ENCODE data around the gene MAGEB3. TPM values are rescaled to one million over a fixed set of nuclear protein-coding genes. Genes with fewer than 3 reads are reported as not detected.

Gene MAGEB3
- total RNA-seq, 1 experiment from 2014 or later: not detected

DNA sequence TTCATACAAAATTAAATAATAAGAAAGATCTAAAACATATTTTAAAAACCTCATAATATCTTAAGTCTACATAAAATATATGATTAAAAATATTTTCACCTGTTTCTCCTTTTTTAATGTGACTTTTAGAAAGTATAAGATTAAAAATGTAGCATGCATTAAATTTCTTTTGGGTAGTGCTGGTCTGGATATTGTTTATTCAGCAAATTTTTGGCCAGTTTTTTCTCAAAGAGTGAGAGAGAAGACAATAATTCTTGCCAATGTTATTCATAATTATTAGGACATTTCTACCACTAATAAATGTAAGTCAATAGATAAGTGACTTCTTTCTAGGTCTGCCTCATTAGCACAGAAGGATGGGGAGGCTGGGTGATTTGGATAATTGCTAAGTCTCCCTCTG lies 30.6 kb downstream of the MAGEB3 start:
- DNase-seq (ENCODE audit: low read depth, low spot score): no peak
- in situ Hi-C loops (cut with HindIII; ENCODE audit: low pct_unique_long_range_greater_than_20kb, low sequenced_read_pairs): no loop called here

DNA sequence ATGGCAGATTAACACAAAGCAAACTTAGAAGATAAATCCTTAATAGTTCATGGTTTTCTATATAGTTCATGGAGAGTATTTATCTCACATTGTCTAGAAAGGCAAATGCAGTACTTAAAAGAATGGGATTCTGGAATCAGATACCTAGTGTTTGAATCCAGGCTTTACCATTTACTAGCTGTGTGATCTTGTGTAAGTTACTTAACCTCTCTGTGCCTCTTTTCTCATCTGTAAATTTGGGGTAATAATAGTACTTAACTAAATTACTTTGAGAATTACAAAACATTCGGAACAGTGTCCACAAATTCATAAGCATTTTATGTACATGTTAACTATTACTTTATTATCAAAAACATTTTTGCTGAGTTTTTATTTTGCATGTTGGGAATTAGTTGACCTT lies 32.3 kb downstream of the MAGEB3 start:
- DNase-seq (ENCODE audit: low read depth, low spot score): no peak
- in situ Hi-C loops (cut with HindIII; ENCODE audit: low pct_unique_long_range_greater_than_20kb, low sequenced_read_pairs): no loop called here

DNA sequence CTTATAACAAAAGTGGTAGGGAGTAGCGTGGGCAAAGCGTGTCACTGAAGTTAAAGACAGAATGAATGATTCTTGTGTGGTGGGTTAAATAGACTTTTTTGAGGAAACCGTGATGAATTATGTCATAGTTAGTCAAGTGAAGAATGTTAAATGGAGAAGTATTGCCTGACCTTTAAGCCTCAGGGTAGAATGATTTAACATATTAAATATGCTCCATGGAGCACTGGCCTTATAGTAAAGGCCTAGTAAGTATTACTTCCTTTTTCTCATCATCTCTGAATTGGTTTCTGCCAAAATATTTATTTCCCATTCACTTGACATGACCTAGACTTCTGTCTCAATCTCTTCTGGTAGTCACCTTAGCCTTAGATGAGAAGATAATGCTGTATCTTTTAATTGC lies 40.2 kb downstream of the MAGEB3 start:
- no peak for DNase-seq (ENCODE audit: low read depth, low spot score)
- in situ Hi-C loops (cut with HindIII; ENCODE audit: low pct_unique_long_range_greater_than_20kb, low sequenced_read_pairs): no loop called here

GRCh38 chrX:30275498-30275897 lies 45.0 kb downstream of the MAGEB3 start:
- in situ Hi-C loops (cut with HindIII; ENCODE audit: low pct_unique_long_range_greater_than_20kb, low sequenced_read_pairs): no loop called here
- DNase-seq (ENCODE audit: low read depth, low spot score): peak; percentile 53

GRCh38 chrX:30278365-30278764 lies 47.9 kb downstream of the MAGEB3 start:
- in situ Hi-C loops (cut with HindIII; ENCODE audit: low pct_unique_long_range_greater_than_20kb, low sequenced_read_pairs): no loop called here
- DNase-seq (ENCODE audit: low read depth, low spot score): no peak

GRCh38 chrX:30280428-30280827 lies 50.0 kb downstream of the MAGEB3 start:
- DNase-seq (ENCODE audit: low read depth, low spot score): no peak
- in situ Hi-C loops (cut with HindIII; ENCODE audit: low pct_unique_long_range_greater_than_20kb, low sequenced_read_pairs): no loop called here

DNA sequence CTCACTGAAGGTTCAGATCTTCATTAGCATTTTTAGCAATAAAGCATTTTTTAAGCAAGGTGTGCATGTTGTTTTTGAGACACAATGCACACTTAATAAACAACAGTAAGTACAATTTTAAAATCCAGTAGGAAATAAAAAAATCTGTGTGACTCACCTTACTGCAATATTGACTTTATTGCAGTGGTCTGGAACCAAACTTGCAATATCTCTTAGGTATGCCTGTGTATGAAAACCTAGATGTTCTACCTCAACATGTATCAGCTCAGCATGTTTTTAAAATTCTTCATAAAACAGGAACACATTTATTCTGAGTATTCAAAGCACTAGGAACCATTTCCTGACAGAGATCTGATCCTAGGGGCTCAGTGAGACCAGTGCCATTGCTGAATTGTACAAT lies 52.1 kb downstream of the MAGEB3 start:
- DNase-seq (ENCODE audit: low read depth, low spot score): no peak
- in situ Hi-C loops (cut with HindIII; ENCODE audit: low pct_unique_long_range_greater_than_20kb, low sequenced_read_pairs): no loop called here

DNA sequence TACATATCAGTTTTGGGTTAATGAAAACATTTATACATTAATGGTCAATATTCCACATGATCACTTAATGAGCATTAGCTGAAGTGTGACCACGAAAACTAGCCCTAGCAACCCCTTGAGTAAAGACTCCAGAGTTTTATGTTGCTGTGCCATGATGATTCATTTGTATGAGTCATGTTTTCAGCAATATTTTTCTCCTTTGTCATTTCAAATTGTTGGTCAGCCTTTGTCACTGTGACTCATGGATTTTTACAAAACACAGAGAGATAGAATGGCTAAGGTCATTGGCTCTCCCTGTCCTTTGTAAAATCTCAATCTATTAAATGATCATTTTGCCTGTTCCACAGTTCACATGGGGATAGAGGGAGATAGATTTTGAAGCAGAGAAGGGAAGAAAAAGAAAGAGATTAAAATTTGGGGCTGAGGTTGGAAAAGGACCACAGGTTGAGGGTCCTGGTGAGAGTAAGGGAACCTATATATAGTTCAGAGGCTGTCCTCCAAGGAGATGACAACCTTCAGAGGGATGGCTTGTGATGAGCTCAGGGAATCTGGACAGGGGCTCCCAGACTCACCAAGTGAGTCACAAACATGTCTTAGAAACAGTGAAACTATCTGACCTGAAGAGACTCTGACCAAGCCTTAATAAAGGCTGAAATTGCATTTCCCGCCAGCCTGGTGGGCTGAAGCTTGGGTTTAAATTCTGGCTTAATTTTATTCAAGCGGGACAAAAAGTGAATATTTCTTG lies 53.2 kb downstream of the MAGEB3 start:
- DNase-seq (ENCODE audit: low read depth, low spot score): peak; percentile 40
- in situ Hi-C loops (cut with HindIII; ENCODE audit: low pct_unique_long_range_greater_than_20kb, low sequenced_read_pairs): no loop called here

Other genes starting within 250 kb of the MAGEB3 start
- gene MAGEB2, start 15.1 kb upstream of the MAGEB3 start, total RNA-seq (2014; rRNA removed; shearing (Covaris generic)): 30.2 and 32.1 TPM in 2 replicates
- gene MAGEB4, start 11.3 kb downstream of the MAGEB3 start, total RNA-seq (2014; rRNA removed; shearing (Covaris generic)): not detected in 2 replicates
- not detected in 2 replicates for gene MAGEB1, start 16.5 kb downstream of the MAGEB3 start, total RNA-seq (2014; rRNA removed; shearing (Covaris generic))
- 1.5 and 2.0 TPM in 2 replicates for gene NR0B1, start 78.7 kb downstream of the MAGEB3 start, total RNA-seq (2014; rRNA removed; shearing (Covaris generic))